IMR-90 (cell line): ENCODE measurements around the gene MTR. TPM values are rescaled to one million over a fixed set of nuclear protein-coding genes. Genes with fewer than 3 reads are reported as not detected.

ENCODE experiments used
- ATAC-seq: fragments of 200-7000 bp; cut with Tn5 transposase; 2 replicates; pipeline ENCODE4 v1.9.1; 2020; ENCODE audit warnings: low read depth, mild to moderate bottlenecking, moderate library complexity
- BruUV-seq: library from RNA; stranded (reverse); fragments of 400-500 nt; replicated peaks from 2 replicates; lab custom pipeline; 2021; lab: Mats Ljungman, UMichigan
- CTCF ChIA-PET: fragments of 300-600 bp; formaldehyde crosslinking; extraction: SDS; loops from one replicate; lab custom pipeline; 2021; ENCODE audit warnings: antibody characterized with exemption; lab: Yijun Ruan, JAX
- POLR2A ChIA-PET: fragments of 300-600 bp; sonication (Branson Sonifier 250); formaldehyde crosslinking; loops from one replicate; lab custom pipeline; 2022; ENCODE audit warnings: antibody characterized with exemption; ENCODE audit not compliant: unreplicated experiment; lab: Charles Lee
- DNase-seq: peaks from one replicate; pipeline ENCODE4 v3.0.0; 2013
- H2AFZ ChIP-seq: replicated peaks from 2 replicates; pipeline ENCODE3; 2013; ENCODE audit warnings: low read length, mild to moderate bottlenecking; ENCODE audit not compliant: poor library complexity
- H2AK5ac ChIP-seq: 2 replicates; pipeline ENCODE4 v1.6.1; 2013; ENCODE audit warnings: low read depth, low read length, inconsistent platforms
- H2AK9ac ChIP-seq: replicated peaks from 2 replicates; pipeline ENCODE3; 2013; ENCODE audit warnings: mild to moderate bottlenecking, low read depth, low read length, moderate library complexity; ENCODE audit not compliant: poor library complexity
- H2BK120ac ChIP-seq: 2 replicates; pipeline ENCODE4 v1.6.1; 2013; ENCODE audit warnings: low read depth, low read length, inconsistent platforms
- H2BK15ac ChIP-seq: 3 replicates; pipeline ENCODE4 v1.6.1; 2013; ENCODE audit warnings: low read depth, low read length, inconsistent platforms
- H2BK20ac ChIP-seq: 2 replicates; pipeline ENCODE4 v1.6.1; 2013; ENCODE audit warnings: low read depth, mild to moderate bottlenecking, inconsistent platforms, low read length, moderate library complexity
- H2BK5ac ChIP-seq: 2 replicates; pipeline ENCODE4 v1.6.1; 2013; ENCODE audit warnings: mild to moderate bottlenecking, low read depth, low read length, inconsistent platforms; ENCODE audit not compliant: poor library complexity, severe bottlenecking
- H3K14ac ChIP-seq: replicated peaks from 2 replicates; pipeline ENCODE4 v1.6.1; 2013; ENCODE audit warnings: low read depth, low read length, inconsistent platforms
- H3K18ac ChIP-seq: 2 replicates; pipeline ENCODE4 v1.6.1; 2013; ENCODE audit warnings: low read depth, low read length, control low read depth
- H3K23ac ChIP-seq: 2 replicates; pipeline ENCODE4 v1.6.1; 2013; ENCODE audit warnings: low read depth, low read length, inconsistent platforms
- H3K27ac ChIP-seq: 2 replicates; pipeline ENCODE4 v1.5.1; 2013; ENCODE audit warnings: mild to moderate bottlenecking, control low read depth, low read length; ENCODE audit not compliant: insufficient read depth
- H3K27me3 ChIP-seq: 2 replicates; pipeline ENCODE4 v1.6.1; 2013; ENCODE audit warnings: low read length; ENCODE audit not compliant: control insufficient read depth, insufficient read depth
- H3K36me3 ChIP-seq: 2 replicates; pipeline ENCODE4 v1.6.1; 2013; ENCODE audit warnings: low read length, mixed read lengths; ENCODE audit not compliant: control insufficient read depth, insufficient read depth
- H3K4ac ChIP-seq: 2 replicates; pipeline ENCODE4 v1.6.1; 2013; ENCODE audit warnings: low read depth, low read length, inconsistent platforms
- H3K4me1 ChIP-seq: 2 replicates; pipeline ENCODE4 v1.6.1; 2013; ENCODE audit warnings: low read length, mixed read lengths; ENCODE audit not compliant: control insufficient read depth, insufficient read depth
- H3K4me2 ChIP-seq: 2 replicates; pipeline ENCODE4 v1.6.1; 2013; ENCODE audit warnings: low read depth, mild to moderate bottlenecking, control low read depth, low read length, moderate library complexity
- H3K4me3 ChIP-seq: 2 replicates; pipeline ENCODE4 v1.5.1; 2013; ENCODE audit warnings: low read depth, mild to moderate bottlenecking, control low read depth, low read length, moderate library complexity; ENCODE audit not compliant: insufficient read depth
- H3K56ac ChIP-seq: 2 replicates; pipeline ENCODE4 v1.6.1; 2013; ENCODE audit warnings: low read length, inconsistent platforms; ENCODE audit not compliant: insufficient read depth; ENCODE audit errors: extremely low read depth
- H3K79me1 ChIP-seq, 2 experiments: 2 replicates each; pipeline ENCODE4 v1.6.1; 2013; ENCODE audit warnings: low read length in 2 of 2, inconsistent platforms in 1 of 2, low read depth in 1 of 2
- H3K9ac ChIP-seq: 2 replicates; pipeline ENCODE4 v1.6.1; 2013; ENCODE audit warnings: low read depth, low read length, control low read depth
- H3K9me1 ChIP-seq: 2 replicates; pipeline ENCODE4 v1.6.1; 2013; ENCODE audit warnings: low read length, inconsistent platforms; ENCODE audit not compliant: insufficient read depth
- H3K9me3 ChIP-seq: 2 replicates; pipeline ENCODE4 v1.6.1; 2013; ENCODE audit warnings: low read length; ENCODE audit not compliant: control insufficient read depth, insufficient read depth
- H4K20me1 ChIP-seq: 2 replicates; pipeline ENCODE4 v1.6.1; 2013; ENCODE audit warnings: low read length, inconsistent platforms; ENCODE audit not compliant: insufficient read depth
- H4K5ac ChIP-seq: 2 replicates; pipeline ENCODE4 v1.6.1; 2013; ENCODE audit warnings: mild to moderate bottlenecking, low read depth, low read length, control low read depth
- H4K8ac ChIP-seq, 2 experiments: 2 replicates each; pipeline ENCODE4 v1.6.1; 2013; ENCODE audit warnings: low read depth in 2 of 2, low read length in 2 of 2, control low read depth in 1 of 2, inconsistent platforms in 1 of 2
- H4K91ac ChIP-seq: 2 replicates; pipeline ENCODE4 v1.6.1; 2013; ENCODE audit warnings: low read depth, low read length, inconsistent platforms; ENCODE audit not compliant: insufficient read depth
- CEBPB ChIP-seq: IDR thresholded peaks from 2 replicates; pipeline ENCODE4 v1.6.1; 2012; ENCODE audit warnings: low read depth, low read length, improper control_type of control experiment
- SMC3 ChIP-seq: fragments of 150-350 bp; IDR thresholded peaks from 2 replicates; pipeline ENCODE4 v1.6.1; 2016; ENCODE audit warnings: low read depth, mild to moderate bottlenecking, antibody characterized with exemption, low read length, moderate library complexity
- WGBS, 2 experiments: methylation state at CpG; one replicate each; pipeline versions ENCODE4 v1.1.5 to v1.1.7; 2013; ENCODE audit warnings: missing lambda C conversion rate in 2 of 2; ENCODE audit not compliant: insufficient read length in 1 of 2; ENCODE audit errors: extremely low coverage in 2 of 2; 5-methylcytosine and 5-hydroxymethylcytosine counted together
- dilution Hi-C: fragments of 300-500 bp; cut with HindIII; formaldehyde crosslinking; loops from one replicate; pipeline ENCODE4 v1.14.3; 2018; ENCODE audit warnings: low sequenced_read_pairs; ENCODE audit not compliant: unreplicated experiment
- in situ Hi-C: fragments of 300-500 bp; cut with MboI; formaldehyde crosslinking; loops from 3 replicates; pipeline ENCODE4 v1.14.3; 2019; ENCODE audit warnings: low sequenced_read_pairs, inconsistent platforms, mixed read lengths
- intact Hi-C: fragments of 100-400 bp; cut with micrococcal nuclease; formaldehyde crosslinking; loops from 2 replicates; pipeline ENCODE4 v1.10.0; 2022
- polyA plus RNA-seq, 3 experiments: library from polyadenylated mRNA; depleted of rRNA; stranded (reverse); fragments of >200 nt; gene quantifications; 2 replicates each; pipeline ENCODE4 v1.2.3, GENCODE V29; 2012; ENCODE audit warnings: low replicate concordance in 1 of 3
- total RNA-seq: library from RNA; depleted of rRNA; stranded (reverse); fragments of >200 nt; gene quantifications from 2 replicates; pipeline ENCODE4 v1.2.3, GENCODE V29; 2012

MTR gene
- total and polyA plus RNA-seq, 2 of the 4 experiments (the other 2 are of a cell fraction), result 7.7 to 31.0 TPM

GRCh38 chr1:236870721-236871120 lies 75.6 kb downstream of the MTR start:
- Histone ChIP-seq H3K4me2 (no peak overlapping the region), H4K20me1 (no peaks in the 10 kb centered on the region), H2AK5ac (no peak overlapping the region), H3K36me3 (peaks cover 5% of the 10 kb centered on the region), H3K4me1 (no peaks in the 10 kb centered on the region), H3K18ac (no peak overlapping the region), H3K4ac (no peak overlapping the region), H2BK20ac (no peak overlapping the region), H3K56ac (no peak overlapping the region), H3K23ac (no peak overlapping the region), H3K14ac (no peak overlapping the region), H3K27me3 (no peaks in the 10 kb centered on the region), H4K5ac (no peak overlapping the region), H3K9me1 (no peaks in the 10 kb centered on the region), H4K91ac (no peak overlapping the region), H3K9ac (no peak overlapping the region), H2BK15ac (no peak overlapping the region), H2BK5ac (no peak overlapping the region), H3K27ac (no peak overlapping the region), H2AFZ (no peak overlapping the region), H2AK9ac (no peak overlapping the region), H3K9me3 (no peaks in the 10 kb centered on the region), H3K4me3 (no peak overlapping the region), H3K79me1 (no peaks in the 10 kb centered on the region), H4K8ac (no peak overlapping the region), H2BK120ac (no peak overlapping the region)
- TF ChIP-seq SMC3 (no peak), CEBPB (peak; percentile 67)
- ChIA-PET CTCF (no interaction called here), POLR2A (no interaction called here)
- in situ Hi-C loops, result loop anchor here (5.0 kb wide), 1 partner anchor 113 kb away; no protein-coding TSS in a partner anchor
- BruUV-seq, result no TSS peak
- no peak for DNase-seq
- WGBS, 2 experiments, result 100% methylated on average over 3 of the region's 6 CpGs; no CpG with 5 or more reads in 1 of the 2 experiments
- intact Hi-C loops, result no loop called here
- no peak for ATAC-seq
- dilution Hi-C loops, result no loop called here
